Kidney glomerular epithelial cell (primary cell): ENCODE measurements around the gene DUS1L.

Source experiments
- DNase-seq: peaks from one replicate; lab custom pipeline; 2025; lab: John Stamatoyannopoulos, UW

Gene DUS1L

DNA sequence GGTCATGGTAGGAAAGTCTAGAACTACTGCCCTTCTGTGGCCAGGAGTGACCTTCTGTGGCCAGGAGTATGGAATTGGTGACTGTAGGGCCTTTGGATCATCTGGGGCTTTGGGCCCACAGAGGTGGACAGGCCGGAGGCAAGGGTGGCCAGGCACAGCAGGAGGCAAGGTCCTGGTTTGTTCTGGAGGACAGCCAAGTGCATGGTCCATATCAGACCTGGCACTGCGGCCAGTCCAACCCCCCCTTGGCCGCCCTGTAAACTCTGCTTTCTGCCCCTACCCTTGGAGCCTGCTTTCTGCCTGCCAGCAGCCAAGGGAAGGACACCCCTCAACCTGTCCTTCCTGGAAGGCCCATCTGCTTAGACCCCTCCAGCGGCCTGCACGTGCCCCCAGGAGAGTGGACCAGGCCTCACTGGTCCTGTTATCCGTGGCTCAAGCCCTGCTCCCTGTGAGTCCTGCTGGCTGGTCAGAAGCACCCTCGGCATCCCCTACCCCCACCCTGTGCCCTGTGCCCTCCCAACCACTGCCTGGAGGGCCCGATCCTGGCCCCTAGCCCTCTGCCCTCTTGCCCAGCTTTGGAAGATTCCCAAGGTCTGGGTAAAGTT lies 25.8 kb downstream of the DUS1L start:
- no peak for DNase-seq

DNA sequence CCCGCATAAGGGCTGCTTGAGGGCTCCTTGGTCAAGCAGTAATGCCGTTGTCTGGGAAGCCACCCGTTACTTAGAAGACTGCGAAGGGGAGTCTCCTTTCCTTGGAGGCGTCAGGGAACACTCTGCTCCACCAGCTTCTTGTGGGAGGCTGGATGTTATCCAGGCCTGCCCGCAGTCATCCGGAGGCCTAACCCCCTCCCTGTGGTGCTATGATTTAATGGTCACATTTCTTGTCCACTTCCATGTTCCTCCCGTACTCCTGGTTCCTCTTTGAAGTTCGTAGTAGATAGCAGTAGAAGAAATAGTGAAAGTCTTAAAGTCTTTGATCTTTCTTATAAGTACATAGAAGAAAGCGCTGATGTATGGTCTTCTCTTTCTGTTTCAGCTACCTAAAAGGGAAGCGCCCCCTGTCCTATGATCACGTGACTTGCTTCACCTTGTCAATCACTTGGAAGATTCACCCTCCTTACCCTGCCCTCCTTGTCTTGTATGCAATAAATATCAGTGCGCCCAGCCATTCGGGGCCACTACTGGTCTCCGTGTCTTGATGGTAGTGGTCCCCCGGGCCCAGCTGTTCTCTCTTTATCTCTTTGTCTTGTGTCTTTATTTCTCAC lies 26.7 kb downstream of the DUS1L start:
- peak; percentile 8 for DNase-seq

DNA sequence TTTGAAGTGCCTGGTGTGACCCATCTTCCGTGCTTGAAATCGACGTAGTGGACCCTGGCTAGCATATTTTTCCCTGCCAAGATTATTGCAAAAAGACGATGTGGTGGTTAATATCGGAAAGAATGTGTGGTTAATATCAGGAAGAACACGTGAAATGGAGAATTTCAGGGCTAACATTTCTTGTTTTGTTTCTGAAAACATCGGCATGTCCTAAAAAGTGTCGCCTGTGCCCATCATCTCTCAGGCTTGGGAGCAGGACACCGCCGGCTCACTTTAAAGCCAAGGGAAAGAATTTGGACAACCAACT lies 27.8 kb downstream of the DUS1L start:
- no peak for DNase-seq

DNA sequence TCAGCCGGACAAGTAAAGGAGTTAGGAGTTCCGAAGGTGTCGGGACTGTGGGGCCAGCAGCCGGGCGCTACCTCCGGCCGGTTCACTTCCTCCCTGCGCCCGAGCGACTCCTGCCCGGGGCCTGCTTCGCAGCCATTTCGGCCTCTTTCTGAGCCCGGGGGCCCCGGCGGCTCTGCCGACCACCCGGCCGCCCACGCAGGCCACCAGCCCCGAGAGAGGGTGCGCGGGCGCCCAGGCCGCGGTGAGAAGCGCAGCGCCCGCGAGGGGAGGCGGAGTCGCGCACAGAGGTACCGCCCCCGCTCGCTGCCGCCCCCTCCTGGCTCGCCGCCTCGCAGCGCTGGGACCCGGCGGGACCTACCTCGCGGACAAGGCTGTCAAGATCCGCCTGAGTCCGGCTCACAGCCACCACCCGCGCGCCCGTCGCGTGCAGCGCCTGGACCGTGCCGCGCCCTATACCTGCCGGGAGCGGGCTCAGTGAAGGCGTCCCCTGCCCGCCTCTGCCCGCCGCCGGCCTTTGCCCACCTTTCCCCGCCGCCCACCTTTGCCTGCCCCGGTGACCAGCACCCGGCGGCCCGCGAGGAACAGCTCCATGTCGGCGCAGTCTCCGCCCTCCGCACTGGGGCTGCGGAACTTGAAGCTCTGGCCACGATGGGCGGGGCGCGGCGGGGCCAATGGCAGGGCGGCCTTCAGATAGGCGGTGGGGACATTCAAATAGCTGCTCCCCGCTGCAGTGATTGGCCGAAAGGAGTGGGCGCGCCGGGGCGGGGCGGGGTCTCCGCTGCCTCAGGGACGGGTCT lies 28.3 kb downstream of the DUS1L start, which contains the start of gene DCXR:
TSS of gene DCXR (minus strand) at position 606 of the 797 bp plus-strand sequence. CDS start at position 591, 15 bp downstream.
- DNase-seq: peak; percentile 83

DNA sequence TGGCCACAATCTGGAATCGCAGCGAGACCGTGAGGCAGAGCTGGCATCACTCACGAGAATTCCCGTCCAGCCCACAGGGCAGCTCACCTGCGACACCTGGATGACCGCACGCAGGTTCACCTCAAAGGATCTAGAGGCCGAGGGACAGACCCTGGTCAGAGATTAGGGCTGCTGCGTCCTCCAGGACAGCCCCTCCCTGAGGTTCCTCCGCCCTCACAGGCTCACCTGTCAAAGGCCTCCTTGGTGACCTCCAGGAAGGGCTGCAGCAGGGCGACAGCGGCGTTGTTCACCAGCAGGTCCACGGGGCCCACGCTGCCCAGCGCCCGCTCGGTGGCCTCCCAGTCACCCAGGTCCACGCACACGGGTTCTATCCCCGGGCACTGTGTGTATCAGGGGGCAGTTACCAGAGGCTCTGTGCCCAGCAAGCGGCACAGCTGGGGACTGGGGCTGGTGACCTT lies 28.9 kb downstream of the DUS1L start:
- DNase-seq: no peak

DNA sequence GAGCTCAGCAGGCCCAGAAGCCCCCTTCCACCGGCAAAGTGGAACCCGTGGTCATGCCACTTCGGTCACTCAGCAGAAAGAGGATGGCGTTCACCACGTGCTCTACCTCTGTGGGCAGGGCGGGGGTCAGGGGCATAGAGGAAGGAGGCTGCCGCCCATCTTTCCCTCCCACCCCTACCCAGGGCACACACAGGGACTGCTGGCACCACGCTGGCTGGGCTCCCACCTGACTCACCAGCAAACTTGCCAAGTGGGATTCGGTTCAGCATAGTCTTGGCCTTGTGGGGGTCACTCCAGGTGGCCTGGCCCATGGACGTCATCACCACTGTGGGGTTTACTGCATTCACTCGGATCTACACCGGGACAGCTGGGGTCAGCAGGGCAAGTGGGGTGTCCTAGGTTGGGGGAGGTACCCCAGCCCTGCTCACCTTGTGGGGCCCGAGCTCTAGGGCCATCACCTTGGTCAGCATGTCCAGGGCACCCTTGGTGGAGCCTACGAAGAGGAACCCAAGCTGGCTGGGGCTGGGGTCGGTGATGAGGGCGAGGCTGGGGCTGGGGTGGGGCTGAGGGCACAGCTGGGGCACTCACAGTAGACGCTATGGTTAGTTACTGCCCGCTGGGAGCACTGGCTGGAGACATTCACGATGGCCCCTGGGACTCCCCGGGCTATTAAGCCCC lies 29.5 kb downstream of the DUS1L start:
- no peak for DNase-seq

DNA sequence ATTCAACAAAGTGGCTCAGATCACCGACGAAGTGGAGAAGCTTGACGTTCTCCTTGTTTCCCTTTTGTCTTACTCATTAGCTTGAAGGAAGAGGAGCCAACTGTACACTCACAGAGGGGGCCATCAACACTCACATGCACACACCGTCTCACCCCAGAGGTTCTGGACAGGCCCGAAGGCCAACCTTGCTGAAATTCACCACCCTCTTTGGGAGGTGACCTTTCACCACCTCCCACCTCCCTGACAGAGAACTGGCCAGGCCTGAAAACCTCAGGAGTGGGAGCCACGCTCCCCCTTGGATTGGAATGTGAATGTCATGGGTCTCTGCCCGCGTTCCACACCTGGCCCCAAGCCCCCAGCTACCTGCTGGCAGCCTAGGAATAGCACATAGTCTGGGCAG lies 30.1 kb downstream of the DUS1L start:
- peak; percentile 3 for DNase-seq

DNA sequence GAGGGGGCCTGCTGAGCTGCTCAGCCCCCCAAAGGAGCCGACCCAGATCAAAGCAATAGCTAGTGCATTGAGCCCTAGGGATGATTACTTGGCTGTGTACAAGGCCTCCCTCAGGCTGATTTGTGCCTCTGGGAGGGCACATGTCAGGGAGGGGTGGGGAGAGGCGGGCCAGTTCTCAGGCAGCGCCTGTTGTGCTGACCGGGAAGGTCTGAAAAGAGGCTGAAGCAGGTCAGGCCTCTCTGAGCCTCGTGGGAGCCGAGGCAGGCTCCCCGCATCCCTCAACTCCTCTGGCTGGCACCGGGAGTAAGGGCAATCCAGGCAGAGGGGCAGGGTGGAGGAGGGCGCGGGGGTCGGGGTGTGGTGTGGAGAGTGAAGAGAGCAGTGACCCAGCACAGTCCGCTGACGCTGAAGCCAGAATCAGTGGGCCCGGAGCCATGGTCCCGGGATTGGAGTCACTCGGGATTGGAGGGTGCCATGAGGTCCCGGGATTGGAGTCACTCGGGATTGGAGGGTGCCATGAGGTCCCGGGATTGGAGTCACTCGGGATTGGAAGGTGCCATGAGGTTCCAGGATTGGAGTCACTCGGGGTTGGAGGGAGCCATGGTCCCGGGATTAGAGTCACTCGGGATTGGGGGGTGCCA lies 31.1 kb downstream of the DUS1L start:
- no peak for DNase-seq

DNA sequence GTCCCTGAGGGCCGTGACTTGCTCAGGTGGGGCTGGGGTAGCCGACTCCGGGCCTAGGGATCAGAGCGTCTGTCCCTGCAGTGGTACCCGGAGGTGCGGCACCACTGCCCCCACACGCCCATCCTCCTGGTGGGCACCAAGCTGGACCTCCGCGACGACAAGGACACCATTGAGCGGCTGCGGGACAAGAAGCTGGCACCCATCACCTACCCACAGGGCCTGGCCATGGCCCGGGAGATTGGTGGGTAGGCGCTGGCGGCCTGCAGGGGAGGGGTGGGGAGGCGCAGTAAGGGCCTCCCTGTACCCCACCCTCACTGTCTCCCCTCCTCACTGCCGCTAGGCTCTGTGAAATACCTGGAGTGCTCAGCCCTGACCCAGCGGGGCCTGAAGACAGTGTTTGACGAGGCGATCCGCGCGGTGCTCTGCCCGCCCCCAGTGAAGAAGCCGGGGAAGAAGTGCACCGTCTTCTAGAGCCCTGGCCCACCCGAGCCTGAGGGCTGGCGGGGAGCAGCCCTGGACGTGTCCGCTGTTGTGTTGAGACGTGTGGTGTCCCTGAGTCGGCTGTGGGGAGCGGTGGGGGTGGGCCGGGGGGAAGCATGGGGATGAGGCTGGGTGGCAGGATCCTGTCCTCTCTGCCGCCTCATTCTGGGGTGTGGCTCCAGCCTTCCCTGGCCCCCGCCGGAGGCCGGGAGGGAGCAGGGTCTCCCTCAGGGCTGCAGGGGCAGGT lies 32.1 kb downstream of the DUS1L start:
- DNase-seq: no peak

DNA sequence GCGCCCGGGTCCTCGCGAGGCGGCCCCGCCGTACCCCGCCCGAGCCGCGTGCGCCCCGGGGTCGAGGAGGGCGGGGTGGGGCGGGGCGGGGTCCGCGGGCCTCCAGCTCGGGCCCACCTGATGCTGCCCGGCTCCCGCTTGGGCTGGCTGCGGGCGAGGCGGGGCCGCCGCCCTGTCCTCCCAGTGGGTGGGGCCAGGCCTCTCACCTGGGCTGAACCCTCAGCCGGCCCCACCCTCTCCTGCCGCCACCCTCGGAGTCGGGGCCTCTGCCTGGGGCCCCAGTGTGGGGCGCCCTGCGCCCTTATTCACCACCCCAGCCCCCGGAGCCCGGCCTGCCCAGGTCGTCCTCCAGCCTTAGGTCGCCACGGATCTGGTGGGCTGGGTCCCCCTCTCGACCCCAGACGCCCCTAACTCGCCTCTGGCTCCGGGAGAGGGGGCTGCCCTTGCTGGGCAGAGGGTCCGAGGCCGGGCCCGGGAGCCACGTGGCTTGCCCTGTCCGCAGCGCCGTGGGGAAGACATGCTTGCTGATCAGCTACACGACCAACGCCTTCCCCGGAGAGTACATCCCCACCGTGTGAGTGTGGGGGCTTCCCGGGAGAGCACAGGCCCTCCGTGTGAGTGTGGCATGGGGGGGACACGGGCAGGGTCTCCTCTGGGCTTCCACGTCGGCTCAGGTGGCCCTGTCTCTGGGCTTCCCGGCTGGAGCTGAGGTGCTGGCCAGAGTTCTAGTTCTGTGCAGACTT lies 33.5 kb downstream of the DUS1L start:
- no peak for DNase-seq

DNA sequence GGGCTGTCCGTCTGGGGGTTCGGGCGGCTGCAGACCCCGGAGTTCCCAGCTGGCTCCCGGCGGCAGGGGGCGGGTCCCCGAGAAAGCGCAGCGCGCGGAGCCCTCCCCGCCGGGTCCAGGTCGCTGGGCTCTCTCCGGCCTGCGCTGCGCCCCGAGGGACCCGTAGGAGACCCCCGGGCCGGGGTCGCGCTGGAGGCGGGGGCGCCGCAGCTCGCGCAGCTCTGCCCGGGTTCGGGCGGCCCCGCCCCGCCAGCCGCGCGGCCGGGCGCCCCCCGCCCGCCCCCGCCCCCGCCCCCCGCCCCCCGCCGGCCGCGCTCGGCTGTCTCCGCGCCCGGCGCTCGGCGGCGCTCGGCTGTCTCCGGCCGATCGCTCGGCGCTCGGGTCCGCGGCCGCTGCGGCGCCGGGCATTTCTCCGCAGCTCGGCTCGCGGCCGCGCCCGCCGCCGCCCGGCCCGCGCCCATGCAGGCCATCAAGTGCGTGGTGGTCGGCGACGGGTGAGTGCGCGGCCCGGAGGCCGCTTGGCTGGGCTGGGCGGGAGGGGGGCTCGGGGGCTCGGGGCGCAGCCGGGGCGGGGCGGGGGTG lies 34.2 kb downstream of the DUS1L start, which contains the start of gene RAC3:
TSS of gene RAC3 (plus strand) at position 376 of the 582 bp plus-strand sequence. CDS start at position 460, 84 bp downstream.
- no peak for DNase-seq

DNA sequence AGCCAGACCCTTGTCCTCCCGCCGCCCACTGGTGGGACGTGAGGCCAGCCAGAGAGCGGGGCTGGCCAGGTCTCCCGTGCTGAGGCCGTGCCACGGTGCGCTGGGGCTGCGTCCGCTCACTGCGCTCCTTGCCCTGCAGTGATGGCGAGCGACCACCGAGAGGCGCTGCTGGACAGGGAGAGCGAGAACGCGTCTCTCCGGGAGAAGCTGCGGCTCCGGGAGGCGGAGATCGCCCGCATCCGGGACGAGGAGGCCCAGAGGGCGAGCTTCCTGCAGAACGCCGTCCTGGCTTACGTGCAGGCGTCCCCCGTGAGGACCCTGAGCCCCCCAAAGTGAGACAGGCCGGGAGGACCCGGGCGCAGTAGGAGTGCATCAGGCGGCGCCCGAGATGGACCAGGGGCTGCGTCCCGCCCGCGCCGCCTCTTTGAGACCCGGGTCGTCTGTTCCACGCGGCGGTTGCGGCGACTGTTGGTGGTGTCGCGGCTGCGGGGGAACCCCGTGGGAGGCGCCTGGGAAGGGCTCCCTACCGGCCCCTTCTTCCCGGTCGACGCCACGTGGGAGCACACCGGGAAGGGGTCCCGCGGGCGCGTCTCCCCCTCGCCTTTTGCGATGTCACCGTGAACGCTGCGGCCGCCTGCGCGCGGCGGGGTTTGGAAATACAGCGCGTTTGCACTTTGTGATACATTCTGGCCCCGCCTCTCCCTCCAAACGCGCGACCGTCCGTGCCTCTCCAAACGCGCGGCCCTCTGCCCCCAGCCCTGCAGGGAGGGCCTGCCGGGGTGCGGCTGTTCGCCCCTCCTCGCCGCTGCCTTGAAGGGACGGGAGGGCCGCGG lies 34.9 kb downstream of the DUS1L start:
- DNase-seq: peak; percentile 17

DNA sequence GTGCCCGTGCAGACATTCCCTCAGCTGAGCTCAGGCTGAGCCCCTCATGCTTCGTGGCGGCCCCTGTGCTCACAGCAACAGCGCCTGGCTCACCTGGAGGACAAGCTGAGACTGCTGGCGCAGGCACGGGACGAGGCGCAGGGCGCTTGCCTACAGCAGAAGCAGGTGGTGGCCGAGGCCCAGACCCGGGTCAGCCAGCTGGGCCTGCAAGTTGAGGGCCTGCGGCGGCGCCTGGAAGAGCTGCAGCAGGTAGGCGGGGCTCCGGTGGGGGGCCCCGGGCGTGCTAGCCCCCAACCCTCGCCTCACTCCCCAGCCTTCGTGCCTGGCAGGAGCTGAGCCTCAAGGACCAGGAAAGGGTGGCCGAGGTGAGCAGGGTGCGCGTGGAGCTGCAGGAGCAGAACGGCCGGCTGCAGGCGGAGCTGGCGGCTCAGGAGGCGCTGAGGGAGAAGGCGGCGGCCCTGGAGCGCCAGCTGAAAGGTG lies 35.6 kb downstream of the DUS1L start:
- DNase-seq: no peak

DNA sequence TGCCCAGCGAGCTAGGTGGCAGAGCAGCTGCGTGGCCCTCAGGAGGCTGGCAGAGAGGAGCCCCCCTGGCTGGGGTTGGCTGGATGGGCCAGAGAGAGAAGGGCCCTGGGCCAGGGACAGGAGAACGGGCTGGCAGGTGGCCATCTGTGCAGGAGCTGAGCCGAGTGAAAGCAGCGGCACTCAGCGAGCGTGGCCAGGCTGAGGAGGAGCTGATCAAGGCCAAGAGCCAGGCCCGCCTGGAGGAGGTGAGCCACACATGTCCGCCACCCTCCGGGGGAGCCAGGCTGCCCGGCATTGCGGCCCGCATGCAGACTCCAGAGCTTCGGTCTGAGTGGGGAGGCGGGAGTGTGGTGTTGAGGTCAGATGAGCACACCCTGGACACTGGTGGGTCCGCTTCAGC lies 36.2 kb downstream of the DUS1L start:
- DNase-seq: no peak

DNA sequence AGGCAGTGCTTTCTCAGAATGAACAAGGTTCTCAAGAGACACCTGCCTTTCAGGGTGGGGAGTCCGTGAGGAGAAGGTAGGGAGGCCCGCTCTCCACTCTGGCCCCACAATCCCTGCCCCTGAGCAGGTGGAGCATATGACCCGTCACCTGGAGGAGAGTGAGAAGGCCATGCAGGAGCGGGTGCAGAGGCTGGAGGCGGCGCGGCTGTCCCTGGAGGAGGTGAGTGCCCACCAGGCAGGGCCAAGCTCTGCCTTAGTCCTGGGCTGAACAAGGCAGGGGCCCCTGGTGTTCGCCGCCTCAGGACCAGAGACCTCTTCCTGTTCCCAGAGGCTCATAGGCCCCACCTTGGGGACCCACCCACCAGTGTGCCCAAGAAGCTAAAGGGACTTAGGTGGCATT lies 36.6 kb downstream of the DUS1L start:
- DNase-seq: no peak

DNA sequence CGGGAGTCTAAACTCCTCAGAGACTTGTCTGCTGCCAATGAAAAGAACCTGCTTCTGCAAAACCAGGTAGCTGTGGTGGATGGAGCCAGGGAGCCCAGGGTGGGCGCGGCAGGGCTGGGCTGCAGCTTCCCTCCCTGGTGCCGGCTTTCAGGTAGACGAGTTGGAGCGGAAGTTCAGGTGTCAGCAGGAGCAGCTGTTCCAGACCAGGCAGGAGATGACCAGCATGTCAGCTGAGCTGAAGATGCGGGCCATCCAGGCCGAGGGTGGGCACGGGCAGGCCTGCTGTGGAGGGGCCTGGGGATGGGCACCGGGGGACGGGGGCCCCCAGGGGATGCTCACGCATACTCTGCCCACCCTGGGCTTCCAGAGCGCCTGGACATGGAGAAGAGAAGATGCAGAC lies 37.4 kb downstream of the DUS1L start:
- DNase-seq: no peak

DNA sequence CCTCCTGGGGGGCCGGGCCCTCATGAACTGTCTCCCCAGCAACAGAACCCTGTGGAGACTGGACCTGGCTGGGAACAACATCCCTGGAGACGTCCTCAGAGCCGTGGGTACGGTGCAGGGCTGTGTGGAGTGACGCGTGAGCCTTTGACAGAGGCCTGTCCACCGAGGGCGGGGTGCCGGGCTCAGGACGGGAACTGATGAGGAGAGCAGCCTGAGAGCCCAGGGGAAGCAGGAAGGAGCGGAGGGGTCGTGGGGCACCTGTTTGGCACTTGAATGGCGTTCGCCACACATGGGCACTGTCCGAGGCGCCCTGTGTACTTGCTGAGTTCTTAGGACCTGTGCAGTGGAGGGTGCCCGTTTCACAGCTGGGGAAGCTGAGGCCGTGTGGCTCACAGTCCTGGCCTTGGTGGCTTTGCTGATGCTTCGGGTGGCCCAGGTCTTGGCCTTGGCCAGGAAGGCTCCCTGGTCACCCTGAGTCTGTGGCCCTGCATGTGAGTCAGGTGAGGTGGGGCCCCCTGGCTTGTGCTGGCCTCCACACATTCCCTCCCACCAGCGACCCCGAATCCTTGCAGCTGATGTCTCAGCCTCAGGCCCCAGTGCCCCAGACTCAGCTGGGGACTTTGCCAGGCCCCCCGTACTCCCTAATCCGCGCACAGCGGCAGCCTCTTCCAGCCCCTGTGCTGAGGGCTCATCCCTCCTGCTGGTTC lies 40.0 kb downstream of the DUS1L start:
- DNase-seq: no peak

DNA sequence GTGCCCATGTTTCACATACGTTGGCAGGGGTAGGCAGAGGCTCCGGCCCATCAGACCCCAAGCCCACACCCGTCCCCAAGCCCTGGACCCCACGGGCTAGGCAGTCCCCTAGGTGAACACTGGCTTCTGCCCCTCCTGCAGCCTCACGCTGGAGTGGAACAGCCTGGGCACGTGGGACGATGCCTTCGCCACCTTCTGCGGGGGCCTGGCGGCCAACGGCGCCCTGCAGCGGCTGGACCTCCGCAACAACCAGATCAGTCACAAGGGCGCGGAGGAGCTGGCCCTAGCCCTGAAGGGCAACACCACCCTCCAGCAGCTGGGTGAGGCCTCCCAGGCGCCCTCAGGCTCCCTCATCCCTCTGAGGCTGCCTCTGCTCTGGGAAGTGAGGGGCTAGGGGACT lies 40.7 kb downstream of the DUS1L start:
- no peak for DNase-seq
